ENCODE results near the gene RBM34.

Gene RBM34

GRCh38 chr1:235113183-235113917 lies 47.7 kb downstream of the RBM34 start:
- Histone ChIP-seq H3K79me2 (ENCODE audit: control insufficient read depth, insufficient read depth, low read length, unreplicated experiment) (peaks cover 24% of the 10 kb centered on the region), H3K4me3 (ENCODE audit: low read depth, low read length) (no peak overlapping the region), H3K4me1 (ENCODE audit: control insufficient read depth, insufficient read depth, low read length, unreplicated experiment) (no peaks in the 10 kb centered on the region), H3K27ac (ENCODE audit: low read depth, low read length) (no peak overlapping the region), H2AFZ (ENCODE audit: low read length, unreplicated experiment) (no peak overlapping the region), H3K27me3 (ENCODE audit: insufficient read depth, low read length) (no peaks in the 10 kb centered on the region), H3K36me3 (ENCODE audit: insufficient read depth, low read length) (peaks cover 47% of the 10 kb centered on the region)

- H3K4me1 ChIP-seq (ENCODE audit: control insufficient read depth, insufficient read depth, low read length, unreplicated experiment): no peaks in the 10 kb centered on the region
- no peak overlapping the region for H3K27ac ChIP-seq (ENCODE audit: low read depth, low read length)
- H3K36me3 ChIP-seq (ENCODE audit: insufficient read depth, low read length): peaks cover 39% of the 10 kb centered on the region
- no peaks in the 10 kb centered on the region for H3K27me3 ChIP-seq (ENCODE audit: insufficient read depth, low read length)
- H3K4me3 ChIP-seq (ENCODE audit: low read depth, low read length): no peak overlapping the region
- H3K79me2 ChIP-seq (ENCODE audit: control insufficient read depth, insufficient read depth, low read length, unreplicated experiment): peaks cover 21% of the 10 kb centered on the region
- no peak overlapping the region for H2AFZ ChIP-seq (ENCODE audit: low read length, unreplicated experiment)
These were observed 48.5 kb downstream of the RBM34 start for GRCh38 chr1:235112297-235113182.

DNA sequence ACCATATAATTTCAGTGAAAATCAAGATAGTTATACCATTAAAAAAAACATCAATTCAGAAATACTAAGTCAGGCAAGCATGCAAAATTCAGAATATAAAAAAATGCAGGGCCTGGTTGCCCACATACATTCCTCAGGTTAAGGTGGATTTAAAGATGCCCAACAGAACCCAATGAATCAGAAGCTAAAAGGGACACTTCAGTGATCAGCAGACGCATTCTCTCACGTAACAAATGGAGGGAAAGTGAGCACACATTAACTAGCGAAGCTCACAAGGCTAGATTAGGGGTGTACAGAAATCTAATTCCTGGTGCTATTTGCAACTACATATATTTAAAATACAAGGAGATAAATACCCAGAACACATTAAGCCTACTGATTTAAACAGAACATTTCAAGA lies 49.9 kb downstream of the RBM34 start:
- Histone ChIP-seq H2AFZ (ENCODE audit: low read length, unreplicated experiment) (no peak overlapping the region), H3K4me1 (ENCODE audit: control insufficient read depth, insufficient read depth, low read length, unreplicated experiment) (no peaks in the 10 kb centered on the region), H3K36me3 (ENCODE audit: insufficient read depth, low read length) (peaks cover 38% of the 10 kb centered on the region), H3K79me2 (ENCODE audit: control insufficient read depth, insufficient read depth, low read length, unreplicated experiment) (peaks cover 21% of the 10 kb centered on the region), H3K27ac (ENCODE audit: low read depth, low read length) (no peak overlapping the region), H3K27me3 (ENCODE audit: insufficient read depth, low read length) (no peaks in the 10 kb centered on the region), H3K4me3 (ENCODE audit: low read depth, low read length) (no peak overlapping the region)

DNA sequence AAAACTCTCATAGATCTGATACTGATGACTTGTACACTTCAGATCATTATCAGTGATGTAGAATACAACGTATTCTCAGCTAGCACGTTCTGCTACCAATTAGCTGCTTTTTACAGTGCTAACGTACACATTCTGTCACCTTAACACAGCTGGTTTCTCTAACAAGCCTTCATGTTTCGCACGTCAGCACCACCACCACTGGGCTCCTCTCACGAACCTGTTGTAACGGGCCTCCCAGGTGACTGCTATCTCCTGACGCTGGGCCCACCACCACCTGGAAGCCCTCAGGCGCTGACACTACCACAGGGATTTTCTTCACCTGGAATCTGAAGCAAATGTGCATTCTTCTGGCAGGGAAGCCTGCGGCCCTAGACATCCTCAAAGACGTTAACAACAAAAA lies 52.2 kb downstream of the RBM34 start:
- Histone ChIP-seq H2AFZ (ENCODE audit: low read length, unreplicated experiment) (no peak overlapping the region), H3K4me3 (ENCODE audit: low read depth, low read length) (no peak overlapping the region), H3K79me2 (ENCODE audit: control insufficient read depth, insufficient read depth, low read length, unreplicated experiment) (peaks cover 8% of the 10 kb centered on the region), H3K36me3 (ENCODE audit: insufficient read depth, low read length) (peaks cover 28% of the 10 kb centered on the region), H3K27ac (ENCODE audit: low read depth, low read length) (no peak overlapping the region), H3K4me1 (ENCODE audit: control insufficient read depth, insufficient read depth, low read length, unreplicated experiment) (no peaks in the 10 kb centered on the region), H3K27me3 (ENCODE audit: insufficient read depth, low read length) (no peaks in the 10 kb centered on the region)

DNA sequence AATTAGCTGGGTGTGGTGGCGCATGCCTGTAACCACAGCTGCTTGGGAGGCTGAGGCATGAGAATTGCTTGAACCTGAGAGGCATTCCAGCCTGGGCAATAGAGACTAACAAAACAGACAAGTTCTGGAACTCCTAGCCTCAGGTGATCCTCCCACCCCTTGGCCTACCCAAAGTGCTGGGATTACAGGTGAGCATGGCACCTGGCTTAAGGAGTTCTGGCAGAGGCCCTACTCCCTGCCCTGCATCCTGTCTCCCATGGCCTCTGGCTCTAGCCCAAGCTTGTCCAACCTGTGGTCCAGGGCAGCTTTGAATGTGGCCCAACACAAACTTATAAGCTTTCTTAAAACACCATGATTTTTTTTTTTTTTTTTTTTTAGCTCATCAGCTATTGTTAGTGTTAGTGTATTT lies 52.9 kb downstream of the RBM34 start:
- H3K27me3 ChIP-seq (ENCODE audit: insufficient read depth, low read length): no peaks in the 10 kb centered on the region

GRCh38 chr1:235107368-235108184 lies 53.5 kb downstream of the RBM34 start:
- H3K79me2 ChIP-seq (ENCODE audit: control insufficient read depth, insufficient read depth, low read length, unreplicated experiment): peaks cover under 1% of the 10 kb centered on the region
- H3K27me3 ChIP-seq (ENCODE audit: insufficient read depth, low read length): no peaks in the 10 kb centered on the region
- H3K36me3 ChIP-seq (ENCODE audit: insufficient read depth, low read length): peaks cover 16% of the 10 kb centered on the region
- H2AFZ ChIP-seq (ENCODE audit: low read length, unreplicated experiment): no peak overlapping the region
- H3K27ac ChIP-seq (ENCODE audit: low read depth, low read length): no peak overlapping the region
- H3K4me1 ChIP-seq (ENCODE audit: control insufficient read depth, insufficient read depth, low read length, unreplicated experiment): no peaks in the 10 kb centered on the region
- no peak overlapping the region for H3K4me3 ChIP-seq (ENCODE audit: low read depth, low read length)

More for the DNA sequence above, 52.9 kb downstream of the RBM34 start:
- Histone ChIP-seq H3K4me3 (ENCODE audit: low read depth, low read length) (no peak overlapping the region), H3K36me3 (ENCODE audit: insufficient read depth, low read length) (peaks cover 22% of the 10 kb centered on the region), H2AFZ (ENCODE audit: low read length, unreplicated experiment) (no peak overlapping the region), H3K79me2 (ENCODE audit: control insufficient read depth, insufficient read depth, low read length, unreplicated experiment) (peaks cover 7% of the 10 kb centered on the region), H3K4me1 (ENCODE audit: control insufficient read depth, insufficient read depth, low read length, unreplicated experiment) (no peaks in the 10 kb centered on the region), H3K27ac (ENCODE audit: low read depth, low read length) (no peak overlapping the region)

GRCh38 chr1:235106457-235106856 lies 54.6 kb downstream of the RBM34 start:
- no peak overlapping the region for H3K27ac ChIP-seq (ENCODE audit: low read depth, low read length)
- H3K4me3 ChIP-seq (ENCODE audit: low read depth, low read length): no peak overlapping the region
- H3K27me3 ChIP-seq (ENCODE audit: insufficient read depth, low read length): no peaks in the 10 kb centered on the region
- H2AFZ ChIP-seq (ENCODE audit: low read length, unreplicated experiment): no peak overlapping the region
- H3K4me1 ChIP-seq (ENCODE audit: control insufficient read depth, insufficient read depth, low read length, unreplicated experiment): no peaks in the 10 kb centered on the region
- peaks cover 14% of the 10 kb centered on the region; the same call in 1 of the 2 replicates for H3K36me3 ChIP-seq (ENCODE audit: insufficient read depth, low read length)
- no peaks in the 10 kb centered on the region for H3K79me2 ChIP-seq (ENCODE audit: control insufficient read depth, insufficient read depth, low read length, unreplicated experiment)

GRCh38 chr1:235105051-235106043 lies 55.7 kb downstream of the RBM34 start:
- Histone ChIP-seq H3K27ac (ENCODE audit: low read depth, low read length) (peak overlapping the region; percentile 30), H3K27me3 (ENCODE audit: insufficient read depth, low read length) (no peaks in the 10 kb centered on the region), H3K4me1 (ENCODE audit: control insufficient read depth, insufficient read depth, low read length, unreplicated experiment) (no peaks in the 10 kb centered on the region), H3K4me3 (ENCODE audit: low read depth, low read length) (peak overlapping the region; percentile 73), H2AFZ (ENCODE audit: low read length, unreplicated experiment) (no peak overlapping the region), H3K36me3 (ENCODE audit: insufficient read depth, low read length) (peaks cover 5% of the 10 kb centered on the region; the same call in 1 of the 2 replicates), H3K79me2 (ENCODE audit: control insufficient read depth, insufficient read depth, low read length, unreplicated experiment) (no peaks in the 10 kb centered on the region)

DNA sequence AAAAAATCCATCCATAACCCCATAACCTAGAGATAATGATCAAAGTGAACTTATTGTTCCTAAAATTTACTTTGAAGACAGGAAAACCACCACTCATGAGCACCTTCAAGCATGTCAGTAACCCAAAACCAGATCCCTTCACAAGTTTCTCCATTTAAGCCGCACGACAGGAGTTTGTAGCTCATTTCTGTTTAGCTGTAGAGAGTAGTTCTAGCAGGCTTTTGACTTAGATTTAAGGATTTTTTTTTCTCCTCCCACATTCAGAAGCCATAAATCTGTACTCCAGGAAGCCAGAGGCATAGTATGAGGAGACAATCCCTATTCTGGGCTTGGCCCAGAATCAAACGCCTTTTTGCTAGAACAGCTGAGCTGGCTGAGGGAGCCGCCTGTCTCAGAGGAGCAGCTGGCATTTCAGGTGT lies 58.0 kb downstream of the RBM34 start:
- H3K4me3 ChIP-seq (ENCODE audit: low read depth, low read length): no peak overlapping the region
- H3K79me2 ChIP-seq (ENCODE audit: control insufficient read depth, insufficient read depth, low read length, unreplicated experiment): no peaks in the 10 kb centered on the region
- H3K27ac ChIP-seq (ENCODE audit: low read depth, low read length): no peak overlapping the region
- H3K27me3 ChIP-seq (ENCODE audit: insufficient read depth, low read length): no peaks in the 10 kb centered on the region
- no peaks in the 10 kb centered on the region for H3K36me3 ChIP-seq (ENCODE audit: insufficient read depth, low read length)
- H3K4me1 ChIP-seq (ENCODE audit: control insufficient read depth, insufficient read depth, low read length, unreplicated experiment): no peaks in the 10 kb centered on the region
- no peak overlapping the region for H2AFZ ChIP-seq (ENCODE audit: low read length, unreplicated experiment)

All from ACC112 (cell line).